AG04450 (cell line): ENCODE data around the gene ARAP2. TPM values are rescaled to one million over a fixed set of nuclear protein-coding genes. Genes with fewer than 3 reads are reported as not detected.

ENCODE experiments used
- CTCF ChIA-PET: fragments of 300-600, 350-600 bp; formaldehyde crosslinking; extraction: SDS; loops from one replicate; lab custom pipeline; 2022; ENCODE audit warnings: antibody characterized with exemption, inconsistent platforms; lab: Charles Lee
- POLR2A ChIA-PET: fragments of 350-600 bp; formaldehyde crosslinking; extraction: SDS; loops from one replicate; lab custom pipeline; 2021; ENCODE audit warnings: antibody characterized with exemption, inconsistent platforms; lab: Yijun Ruan, JAX
- DNase-seq: peaks from one replicate; pipeline ENCODE4 v3.0.0-alpha.2; 2011; ENCODE audit warnings: low read depth, low spot score
- H3K27ac ChIP-seq: one replicate; pipeline ENCODE4 v1.5.1; 2012; ENCODE audit warnings: low read depth, low read length, control low read depth
- H3K27me3 ChIP-seq: one replicate; pipeline ENCODE4 v1.6.0; 2012; ENCODE audit warnings: low read length; ENCODE audit not compliant: control insufficient read depth, insufficient read depth
- H3K4me3 ChIP-seq: 2 replicates; pipeline ENCODE4 v1.5.1; 2011; ENCODE audit warnings: mild to moderate bottlenecking, low read depth, low read length, control low read depth
- H3K9me3 ChIP-seq: 2 replicates; pipeline ENCODE4 v1.5.1; 2012; ENCODE audit warnings: low read length; ENCODE audit not compliant: control insufficient read depth, insufficient read depth
- polyA plus RNA-seq: library from polyadenylated mRNA; depleted of rRNA; stranded (reverse); fragments of >200 nt; gene quantifications from 2 replicates; pipeline ENCODE4 v1.2.3, GENCODE V29; 2011
- TF ChIP-seq, protein P1 (sequence below): IDR thresholded peaks from 2 replicates; pipeline ENCODE4 v1.5.1; 2011; ENCODE audit warnings: low read depth, low read length, control low read depth, inconsistent platforms

ARAP2 gene
- polyA plus RNA-seq, 1 experiment: 0.11 TPM

GRCh38 chr4:36249610-36250009, 5.3 kb upstream of the ARAP2 start:
- no peak for DNase-seq
- Histone ChIP-seq H3K27ac (no peak overlapping the region), H3K27me3 (peaks cover 1% of the 10 kb centered on the region), H3K4me3 (no peak overlapping the region), H3K9me3 (no peaks in the 10 kb centered on the region; the same call in 1 of the 2 replicates)
- TF ChIP-seq, protein P1, sequence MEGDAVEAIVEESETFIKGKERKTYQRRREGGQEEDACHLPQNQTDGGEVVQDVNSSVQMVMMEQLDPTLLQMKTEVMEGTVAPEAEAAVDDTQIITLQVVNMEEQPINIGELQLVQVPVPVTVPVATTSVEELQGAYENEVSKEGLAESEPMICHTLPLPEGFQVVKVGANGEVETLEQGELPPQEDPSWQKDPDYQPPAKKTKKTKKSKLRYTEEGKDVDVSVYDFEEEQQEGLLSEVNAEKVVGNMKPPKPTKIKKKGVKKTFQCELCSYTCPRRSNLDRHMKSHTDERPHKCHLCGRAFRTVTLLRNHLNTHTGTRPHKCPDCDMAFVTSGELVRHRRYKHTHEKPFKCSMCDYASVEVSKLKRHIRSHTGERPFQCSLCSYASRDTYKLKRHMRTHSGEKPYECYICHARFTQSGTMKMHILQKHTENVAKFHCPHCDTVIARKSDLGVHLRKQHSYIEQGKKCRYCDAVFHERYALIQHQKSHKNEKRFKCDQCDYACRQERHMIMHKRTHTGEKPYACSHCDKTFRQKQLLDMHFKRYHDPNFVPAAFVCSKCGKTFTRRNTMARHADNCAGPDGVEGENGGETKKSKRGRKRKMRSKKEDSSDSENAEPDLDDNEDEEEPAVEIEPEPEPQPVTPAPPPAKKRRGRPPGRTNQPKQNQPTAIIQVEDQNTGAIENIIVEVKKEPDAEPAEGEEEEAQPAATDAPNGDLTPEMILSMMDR: no peak
- ChIA-PET POLR2A (no interaction called here), CTCF (no interaction called here)

GRCh38 chr4:36243355-36244256, 708 bp downstream of the ARAP2 start:
- ChIA-PET CTCF (no interaction called here), POLR2A (no interaction called here)
- Histone ChIP-seq H3K4me3 (peak overlapping the region; percentile 43), H3K27ac (no peak overlapping the region), H3K9me3 (no peaks in the 10 kb centered on the region; the same call in 1 of the 2 replicates), H3K27me3 (peaks cover 2% of the 10 kb centered on the region)
- DNase-seq: no peak
- TF ChIP-seq, protein P1: no peak

GRCh38 chr4:36242629-36243354, 1.5 kb downstream of the ARAP2 start:
- Histone ChIP-seq H3K4me3 (no peak overlapping the region), H3K27ac (no peak overlapping the region), H3K27me3 (peaks cover 2% of the 10 kb centered on the region), H3K9me3 (no peaks in the 10 kb centered on the region; the same call in 1 of the 2 replicates)
- TF ChIP-seq, protein P1: no peak
- no peak for DNase-seq
- ChIA-PET POLR2A (no interaction called here), CTCF (no interaction called here)

- Histone ChIP-seq H3K27me3 (peaks cover 2% of the 10 kb centered on the region), H3K27ac (no peak overlapping the region), H3K4me3 (no peak overlapping the region), H3K9me3 (no peaks in the 10 kb centered on the region; the same call in 1 of the 2 replicates)
- ChIA-PET POLR2A (no interaction called here), CTCF (no interaction called here)
- TF ChIP-seq, protein P1: no peak
- no peak for DNase-seq
Measured at GRCh38 chr4:36241771-36242170, 2.5 kb downstream of the ARAP2 start.
